ENCODE measurements around the gene LRRTM3. TPM values are rescaled to one million over a fixed set of nuclear protein-coding genes. Genes with fewer than 3 reads are reported as not detected.
A peak's percentile ranks its signal among the peaks of the same experiment; 100 is the strongest.

Gene LRRTM3
- total RNA-seq, 2 donors from 2014 or later, result not detected

DNA sequence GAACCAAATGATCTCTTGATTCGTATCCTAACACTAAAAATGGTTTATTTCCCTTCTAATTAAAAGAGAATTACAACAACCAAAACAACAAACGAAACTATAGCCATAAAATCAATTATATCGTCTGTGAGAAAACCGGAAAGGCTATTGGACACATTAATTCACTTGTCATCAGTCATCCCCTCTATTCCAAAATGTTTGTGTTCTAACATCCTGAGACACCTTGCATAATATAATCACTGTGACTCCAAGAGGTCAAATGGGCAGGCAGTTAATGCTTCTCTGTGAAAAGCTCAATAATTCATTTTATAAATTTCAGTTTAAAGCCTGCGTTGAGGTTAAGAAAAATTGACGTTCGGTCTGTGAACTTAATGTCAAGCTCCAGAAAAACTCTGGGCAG lies 463 bp upstream of the LRRTM3 start:
- Mint-ChIP-seq H3K27me3 (peaks cover 31% of the 10 kb centered on the region), H3K27ac (no peak overlapping the region), H3K4me1 (peaks cover 4% of the 10 kb centered on the region), H3K36me3 (ENCODE audit: low read depth) (no peaks in the 10 kb centered on the region), H3K4me3 (no peak overlapping the region)
- H3K9me3 ChIP-seq (ENCODE audit: control insufficient read depth, low read length, poor library complexity, severe bottlenecking), result no peaks in the 10 kb centered on the region
- ATAC-seq, result no peak
- no peak for DNase-seq

DNA sequence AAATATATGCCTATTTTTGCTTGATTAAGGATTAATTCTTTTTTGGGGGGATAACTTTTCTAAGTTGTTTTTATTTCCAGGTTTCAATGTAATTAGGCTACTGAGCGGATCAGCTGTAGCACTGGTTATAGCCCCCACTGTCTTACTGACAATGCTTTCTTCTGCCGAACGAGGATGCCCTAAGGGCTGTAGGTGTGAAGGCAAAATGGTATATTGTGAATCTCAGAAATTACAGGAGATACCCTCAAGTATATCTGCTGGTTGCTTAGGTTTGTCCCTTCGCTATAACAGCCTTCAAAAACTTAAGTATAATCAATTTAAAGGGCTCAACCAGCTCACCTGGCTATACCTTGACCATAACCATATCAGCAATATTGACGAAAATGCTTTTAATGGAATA lies 1.0 kb downstream of the LRRTM3 start:
- Mint-ChIP-seq H3K27me3 (peaks cover 31% of the 10 kb centered on the region), H3K27ac (no peak overlapping the region)

DNA sequence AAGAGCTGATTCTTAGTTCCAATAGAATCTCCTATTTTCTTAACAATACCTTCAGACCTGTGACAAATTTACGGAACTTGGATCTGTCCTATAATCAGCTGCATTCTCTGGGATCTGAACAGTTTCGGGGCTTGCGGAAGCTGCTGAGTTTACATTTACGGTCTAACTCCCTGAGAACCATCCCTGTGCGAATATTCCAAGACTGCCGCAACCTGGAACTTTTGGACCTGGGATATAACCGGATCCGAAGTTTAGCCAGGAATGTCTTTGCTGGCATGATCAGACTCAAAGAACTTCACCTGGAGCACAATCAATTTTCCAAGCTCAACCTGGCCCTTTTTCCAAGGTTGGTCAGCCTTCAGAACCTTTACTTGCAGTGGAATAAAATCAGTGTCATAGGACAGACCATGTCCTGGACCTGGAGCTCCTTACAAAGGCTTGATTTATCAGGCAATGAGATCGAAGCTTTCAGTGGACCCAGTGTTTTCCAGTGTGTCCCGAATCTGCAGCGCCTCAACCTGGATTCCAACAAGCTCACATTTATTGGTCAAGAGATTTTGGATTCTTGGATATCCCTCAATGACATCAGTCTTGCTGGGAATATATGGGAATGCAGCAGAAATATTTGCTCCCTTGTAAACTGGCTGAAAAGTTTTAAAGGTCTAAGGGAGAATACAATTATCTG lies 1.6 kb downstream of the LRRTM3 start:
- H3K9me3 ChIP-seq (ENCODE audit: control insufficient read depth, low read length, poor library complexity, severe bottlenecking), result no peaks in the 10 kb centered on the region
- H3K27me3 Mint-ChIP-seq, result peaks cover 31% of the 10 kb centered on the region
- ATAC-seq (no peak), DNase-seq (no peak)
- no peaks in the 10 kb centered on the region for H3K36me3 Mint-ChIP-seq (ENCODE audit: low read depth)
- H3K27ac Mint-ChIP-seq, result no peak overlapping the region
- peaks cover 4% of the 10 kb centered on the region for H3K4me1 Mint-ChIP-seq
- no peak overlapping the region for H3K4me3 Mint-ChIP-seq

More for the DNA sequence above, 1.0 kb downstream of the LRRTM3 start:
- Mint-ChIP-seq H3K4me3 (no peak overlapping the region), H3K4me1 (peaks cover 4% of the 10 kb centered on the region), H3K36me3 (ENCODE audit: low read depth) (no peaks in the 10 kb centered on the region)
- no peak for ATAC-seq
- no peaks in the 10 kb centered on the region for H3K9me3 ChIP-seq (ENCODE audit: control insufficient read depth, low read length, poor library complexity, severe bottlenecking)
- no peak for DNase-seq

DNA sequence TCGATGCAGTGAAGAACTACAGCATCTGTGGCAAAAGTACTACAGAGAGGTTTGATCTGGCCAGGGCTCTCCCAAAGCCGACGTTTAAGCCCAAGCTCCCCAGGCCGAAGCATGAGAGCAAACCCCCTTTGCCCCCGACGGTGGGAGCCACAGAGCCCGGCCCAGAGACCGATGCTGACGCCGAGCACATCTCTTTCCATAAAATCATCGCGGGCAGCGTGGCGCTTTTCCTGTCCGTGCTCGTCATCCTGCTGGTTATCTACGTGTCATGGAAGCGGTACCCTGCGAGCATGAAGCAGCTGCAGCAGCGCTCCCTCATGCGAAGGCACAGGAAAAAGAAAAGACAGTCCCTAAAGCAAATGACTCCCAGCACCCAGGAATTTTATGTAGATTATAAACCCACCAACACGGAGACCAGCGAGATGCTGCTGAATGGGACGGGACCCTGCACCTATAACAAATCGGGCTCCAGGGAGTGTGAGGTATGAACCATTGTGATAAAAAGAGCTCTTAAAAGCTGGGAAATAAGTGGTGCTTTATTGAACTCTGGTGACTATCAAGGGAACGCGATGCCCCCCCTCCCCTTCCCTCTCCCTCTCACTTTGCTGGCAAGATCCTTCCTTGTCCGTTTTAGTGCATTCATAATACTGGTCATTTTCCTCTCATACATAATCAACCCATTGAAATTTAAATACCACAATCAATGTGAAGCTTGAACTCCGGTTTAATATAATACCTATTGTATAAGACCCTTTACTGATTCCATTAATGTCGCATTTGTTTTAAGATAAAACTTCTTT lies 2.3 kb downstream of the LRRTM3 start:
- Mint-ChIP-seq H3K4me3 (no peak overlapping the region), H3K4me1 (peaks cover 2% of the 10 kb centered on the region), H3K27me3 (peaks cover 34% of the 10 kb centered on the region), H3K36me3 (ENCODE audit: low read depth) (no peaks in the 10 kb centered on the region), H3K27ac (no peak overlapping the region)
- no peak for DNase-seq
- no peaks in the 10 kb centered on the region for H3K9me3 ChIP-seq (ENCODE audit: control insufficient read depth, low read length, poor library complexity, severe bottlenecking)
- ATAC-seq, result no peak

DNA sequence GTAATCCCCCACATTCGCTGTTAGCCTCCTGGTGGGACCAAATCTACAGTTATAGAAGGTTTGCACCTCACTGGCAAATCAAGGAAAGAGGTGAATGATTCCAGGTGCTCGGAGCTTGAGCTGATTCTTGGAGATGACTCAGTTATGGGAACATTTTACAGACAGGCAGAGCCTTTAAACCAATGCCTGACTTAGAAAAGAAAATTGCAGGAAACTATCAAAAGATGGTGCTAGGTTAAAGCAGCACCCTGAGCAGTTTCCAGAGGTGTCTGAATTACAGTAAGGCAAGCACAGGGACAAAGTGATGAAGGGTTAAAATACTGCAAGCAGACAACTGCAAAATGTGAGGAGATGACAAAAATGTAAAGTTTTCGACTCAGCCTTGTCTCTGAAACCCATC lies 2.9 kb downstream of the LRRTM3 start:
- no peak overlapping the region for H3K4me3 Mint-ChIP-seq
- no peaks in the 10 kb centered on the region for H3K9me3 ChIP-seq (ENCODE audit: control insufficient read depth, low read length, poor library complexity, severe bottlenecking)
- peaks cover 2% of the 10 kb centered on the region for H3K4me1 Mint-ChIP-seq
- H3K27ac Mint-ChIP-seq, result no peak overlapping the region
- no peaks in the 10 kb centered on the region for H3K36me3 Mint-ChIP-seq (ENCODE audit: low read depth)
- H3K27me3 Mint-ChIP-seq, result peaks cover 36% of the 10 kb centered on the region
- ATAC-seq (no peak), DNase-seq (no peak)

DNA sequence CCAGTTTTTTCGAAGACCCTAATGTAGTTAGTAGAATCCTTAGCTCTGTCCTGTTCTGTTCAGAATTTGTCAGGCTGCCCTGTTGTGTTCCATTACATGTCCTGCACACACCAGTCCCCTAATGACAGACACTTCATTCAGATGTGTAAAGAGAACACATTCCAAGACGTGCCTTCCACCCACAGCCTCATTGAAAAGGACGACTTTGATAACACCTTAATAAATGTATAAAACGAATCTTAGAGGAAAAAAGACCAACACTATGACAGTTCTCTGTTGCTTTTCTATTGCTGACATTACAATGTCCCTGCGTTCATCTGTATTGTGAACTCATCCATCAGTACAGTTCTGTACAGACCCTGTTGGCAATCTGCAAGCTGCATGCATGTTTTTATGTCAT lies 3.5 kb downstream of the LRRTM3 start:
- no peak for ATAC-seq
- peaks cover 2% of the 10 kb centered on the region for H3K4me1 Mint-ChIP-seq
- H3K36me3 Mint-ChIP-seq (ENCODE audit: low read depth), result no peaks in the 10 kb centered on the region
- H3K27ac Mint-ChIP-seq, result no peak overlapping the region
- peaks cover 36% of the 10 kb centered on the region for H3K27me3 Mint-ChIP-seq
- H3K9me3 ChIP-seq (ENCODE audit: control insufficient read depth, low read length, poor library complexity, severe bottlenecking), result no peaks in the 10 kb centered on the region
- no peak for DNase-seq
- no peak overlapping the region for H3K4me3 Mint-ChIP-seq

DNA sequence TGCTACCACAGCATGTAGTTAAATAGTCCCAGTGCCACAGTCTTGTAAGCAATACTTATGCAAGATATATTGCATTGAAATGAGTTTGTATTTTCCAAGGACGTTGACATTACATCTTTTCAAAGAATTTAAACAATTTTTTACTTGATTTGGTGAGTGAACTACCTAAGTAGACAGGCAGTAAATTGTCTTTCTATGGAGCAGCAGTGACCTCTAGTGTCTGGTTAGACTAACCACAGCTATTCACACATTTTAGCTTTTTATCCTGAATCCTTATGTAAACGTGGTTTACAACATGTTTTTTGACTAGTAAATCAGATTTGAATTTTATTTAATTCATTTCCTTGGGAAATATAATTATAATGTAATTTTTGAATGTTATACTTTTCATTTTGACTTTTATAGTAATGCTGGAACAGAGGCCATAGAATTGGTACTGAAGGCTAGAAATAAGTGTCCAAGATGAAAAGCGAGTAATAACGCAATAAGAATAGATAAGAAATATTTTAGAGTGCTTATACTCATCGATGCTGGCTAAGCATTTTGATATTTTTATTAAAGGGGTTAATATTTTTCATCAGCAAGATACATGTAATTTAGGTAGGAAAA lies 5.6 kb downstream of the LRRTM3 start:
- H3K9me3 ChIP-seq (ENCODE audit: control insufficient read depth, low read length, poor library complexity, severe bottlenecking), result no peaks in the 10 kb centered on the region
- ATAC-seq (peak; percentile 57), DNase-seq (no peak)
- Mint-ChIP-seq H3K27me3 (peaks cover 44% of the 10 kb centered on the region), H3K4me3 (no peak overlapping the region), H3K36me3 (ENCODE audit: low read depth) (no peaks in the 10 kb centered on the region), H3K27ac (no peak overlapping the region), H3K4me1 (peaks cover 2% of the 10 kb centered on the region)

DNA sequence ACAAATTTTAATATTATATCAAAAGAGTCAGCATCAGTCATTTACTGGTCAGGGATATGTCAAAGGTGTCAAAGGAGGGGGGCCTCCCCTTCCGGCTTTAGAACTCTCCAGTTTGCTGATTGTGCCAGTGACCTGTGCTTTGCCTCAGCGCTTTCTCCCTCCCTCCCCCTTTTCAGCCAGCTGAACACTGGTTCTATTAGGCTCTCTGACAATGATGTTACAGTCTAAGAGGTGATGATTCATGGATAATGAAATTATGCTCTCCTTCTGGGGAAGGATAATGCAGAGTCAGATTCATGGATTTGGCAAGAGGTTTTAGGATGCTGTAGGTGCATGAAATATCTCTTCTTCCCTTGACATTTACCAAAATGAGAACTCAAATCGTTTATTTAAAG lies 6.1 kb downstream of the LRRTM3 start:
- Mint-ChIP-seq H3K27me3 (peaks cover 44% of the 10 kb centered on the region), H3K4me3 (no peak overlapping the region), H3K27ac (no peak overlapping the region), H3K36me3 (ENCODE audit: low read depth) (no peaks in the 10 kb centered on the region), H3K4me1 (peaks cover 2% of the 10 kb centered on the region)
- DNase-seq (no peak), ATAC-seq (no peak)
- no peaks in the 10 kb centered on the region for H3K9me3 ChIP-seq (ENCODE audit: control insufficient read depth, low read length, poor library complexity, severe bottlenecking)

DNA sequence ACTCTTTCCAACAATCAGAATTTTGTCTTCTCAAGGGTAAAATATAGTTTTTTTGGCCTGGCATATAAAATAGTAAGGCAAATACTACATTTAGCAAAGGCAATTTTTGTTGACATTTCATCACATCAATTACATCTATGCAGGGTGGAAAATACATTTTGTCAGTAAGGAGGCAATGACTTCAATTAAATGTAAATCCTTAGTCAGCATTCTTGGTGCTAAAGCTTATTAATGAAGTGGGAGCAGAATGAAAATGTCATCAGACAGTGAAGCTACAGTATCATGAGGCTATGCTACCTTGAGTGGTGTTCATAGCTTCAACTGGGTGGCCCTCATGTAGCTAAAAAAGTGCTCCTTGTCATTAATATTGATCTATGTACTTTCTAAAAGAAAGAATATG lies 8.9 kb downstream of the LRRTM3 start:
- H3K36me3 Mint-ChIP-seq (ENCODE audit: low read depth), result no peaks in the 10 kb centered on the region
- H3K4me3 Mint-ChIP-seq, result no peak overlapping the region
- peaks cover 21% of the 10 kb centered on the region for H3K27me3 Mint-ChIP-seq
- DNase-seq, result no peak
- H3K27ac Mint-ChIP-seq, result no peak overlapping the region
- H3K9me3 ChIP-seq (ENCODE audit: control insufficient read depth, low read length, poor library complexity, severe bottlenecking), result no peaks in the 10 kb centered on the region
- no peak for ATAC-seq
- H3K4me1 Mint-ChIP-seq, result no peaks in the 10 kb centered on the region

DNA sequence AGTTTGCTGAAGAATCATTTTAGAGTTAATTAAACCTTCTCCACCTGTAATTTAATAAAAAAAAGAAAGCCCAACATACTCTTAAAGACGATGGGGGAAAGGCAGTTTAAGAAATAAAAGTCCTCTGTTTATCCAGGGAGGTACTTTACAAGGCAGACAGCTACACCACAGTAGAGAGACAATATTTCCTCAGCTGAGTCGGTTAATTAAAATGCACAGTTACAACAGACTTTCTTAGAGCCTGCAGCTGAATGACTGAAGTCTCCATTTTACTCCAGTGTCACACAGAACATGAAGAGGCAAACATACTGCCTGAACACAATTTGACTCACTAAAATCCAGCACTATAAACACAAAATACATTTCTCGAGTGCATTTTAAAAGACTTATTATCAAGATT lies 15.1 kb downstream of the LRRTM3 start:
- H3K4me1 Mint-ChIP-seq, result no peaks in the 10 kb centered on the region
- DNase-seq (no peak), ATAC-seq (no peak)
- H3K27me3 Mint-ChIP-seq, result peaks cover 12% of the 10 kb centered on the region
- no peaks in the 10 kb centered on the region for H3K9me3 ChIP-seq (ENCODE audit: control insufficient read depth, low read length, poor library complexity, severe bottlenecking)
- H3K4me3 Mint-ChIP-seq, result no peak overlapping the region
- no peaks in the 10 kb centered on the region for H3K36me3 Mint-ChIP-seq (ENCODE audit: low read depth)
- no peak overlapping the region for H3K27ac Mint-ChIP-seq

DNA sequence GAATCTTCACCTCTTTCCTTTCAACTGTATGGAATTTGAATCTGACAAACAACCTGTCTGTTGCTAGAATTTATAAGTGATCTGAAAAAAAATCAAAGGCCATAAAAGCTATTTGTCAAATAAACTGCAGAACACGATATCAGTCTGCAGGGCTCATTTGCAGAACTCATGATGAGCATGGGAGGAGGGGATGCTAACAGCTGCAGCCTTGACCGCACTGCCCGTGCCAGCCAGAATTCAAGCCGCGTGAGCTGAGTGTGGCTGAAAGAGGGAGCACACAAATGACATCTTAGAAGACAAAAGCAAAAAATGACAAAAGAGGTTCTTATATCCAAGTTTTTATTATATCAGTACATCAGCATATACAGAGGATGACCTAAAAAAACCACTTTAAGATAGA lies 15.7 kb downstream of the LRRTM3 start:
- H3K36me3 Mint-ChIP-seq (ENCODE audit: low read depth), result no peaks in the 10 kb centered on the region
- no peak overlapping the region for H3K4me3 Mint-ChIP-seq
- H3K27me3 Mint-ChIP-seq, result peaks cover 7% of the 10 kb centered on the region
- H3K4me1 Mint-ChIP-seq, result no peaks in the 10 kb centered on the region
- ATAC-seq (no peak), DNase-seq (no peak)
- no peaks in the 10 kb centered on the region for H3K9me3 ChIP-seq (ENCODE audit: control insufficient read depth, low read length, poor library complexity, severe bottlenecking)
- H3K27ac Mint-ChIP-seq, result no peak overlapping the region

DNA sequence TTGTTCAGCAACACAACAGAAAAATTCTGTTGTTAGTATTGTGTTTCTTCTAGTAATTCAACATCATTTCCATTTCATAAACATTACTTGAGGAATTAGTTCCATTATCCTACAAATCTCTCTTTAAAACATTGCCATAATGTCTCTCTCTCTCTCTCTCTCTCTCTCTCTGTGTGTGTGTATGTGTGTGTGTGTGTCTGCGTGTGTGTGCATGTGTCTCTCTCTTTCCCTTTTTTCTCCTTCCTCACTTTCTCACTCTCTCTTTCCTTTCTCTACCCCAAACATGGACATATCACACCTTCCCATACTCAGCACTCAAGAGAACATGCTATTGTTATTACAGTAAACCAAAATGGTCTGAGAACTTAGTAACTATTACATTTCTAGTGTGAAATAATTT lies 16.6 kb downstream of the LRRTM3 start:
- peaks cover 4% of the 10 kb centered on the region for H3K27me3 Mint-ChIP-seq
- DNase-seq (no peak), ATAC-seq (no peak)
- no peaks in the 10 kb centered on the region for H3K9me3 ChIP-seq (ENCODE audit: control insufficient read depth, low read length, poor library complexity, severe bottlenecking)
- no peak overlapping the region for H3K27ac Mint-ChIP-seq
- no peaks in the 10 kb centered on the region for H3K4me1 Mint-ChIP-seq
- H3K4me3 Mint-ChIP-seq, result no peak overlapping the region
- H3K36me3 Mint-ChIP-seq (ENCODE audit: low read depth), result no peaks in the 10 kb centered on the region

DNA sequence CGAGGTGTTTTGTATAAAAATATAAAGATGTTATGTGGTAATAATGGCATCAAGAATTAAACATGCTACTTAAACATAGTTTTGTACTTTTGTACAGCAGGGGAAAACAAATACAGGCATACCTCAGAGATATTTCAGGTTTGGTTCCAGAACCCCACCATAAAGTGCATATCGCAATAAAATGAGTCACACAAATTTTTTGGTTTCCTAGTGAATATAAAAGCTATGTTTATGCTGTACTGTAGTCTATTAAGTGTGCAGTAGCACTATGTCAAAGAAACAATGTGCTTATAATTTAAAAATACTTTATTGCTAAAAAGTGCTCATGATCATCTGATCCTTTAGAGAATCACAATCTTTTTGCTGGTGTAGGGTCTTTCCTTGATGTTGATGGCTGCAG lies 17.8 kb downstream of the LRRTM3 start:
- ATAC-seq, result no peak

More for the DNA sequence above, 17.8 kb downstream of the LRRTM3 start:
- no peaks in the 10 kb centered on the region for H3K9me3 ChIP-seq (ENCODE audit: control insufficient read depth, low read length, poor library complexity, severe bottlenecking)
- Mint-ChIP-seq H3K27me3 (peaks cover 8% of the 10 kb centered on the region), H3K36me3 (ENCODE audit: low read depth) (no peaks in the 10 kb centered on the region), H3K4me3 (no peak overlapping the region), H3K4me1 (no peaks in the 10 kb centered on the region), H3K27ac (no peak overlapping the region)
- no peak for DNase-seq
